ENCODE measurements around the gene CCL17.

- TF ChIP-seq CTCF (IDR thresholded peaks at IDR 0.05) (no peak), POLR2AphosphoS5 (IDR thresholded peaks at IDR 0.05) (no peak), EP300 (IDR thresholded peaks at IDR 0.05) (no peak), POLR2A (IDR thresholded peaks at IDR 0.05) (no peak)
These were observed 40.1 kb downstream of the CCL17 start for GRCh38 chr16:57444711-57445110.

All from suprapubic skin (tissue), 4 donors.